Measurements from ENCODE around the gene ATXN1.

GRCh38 chr6:16301511-16301910, 459.7 kb downstream of the ATXN1 start:
- TF ChIP-seq, protein P1, sequence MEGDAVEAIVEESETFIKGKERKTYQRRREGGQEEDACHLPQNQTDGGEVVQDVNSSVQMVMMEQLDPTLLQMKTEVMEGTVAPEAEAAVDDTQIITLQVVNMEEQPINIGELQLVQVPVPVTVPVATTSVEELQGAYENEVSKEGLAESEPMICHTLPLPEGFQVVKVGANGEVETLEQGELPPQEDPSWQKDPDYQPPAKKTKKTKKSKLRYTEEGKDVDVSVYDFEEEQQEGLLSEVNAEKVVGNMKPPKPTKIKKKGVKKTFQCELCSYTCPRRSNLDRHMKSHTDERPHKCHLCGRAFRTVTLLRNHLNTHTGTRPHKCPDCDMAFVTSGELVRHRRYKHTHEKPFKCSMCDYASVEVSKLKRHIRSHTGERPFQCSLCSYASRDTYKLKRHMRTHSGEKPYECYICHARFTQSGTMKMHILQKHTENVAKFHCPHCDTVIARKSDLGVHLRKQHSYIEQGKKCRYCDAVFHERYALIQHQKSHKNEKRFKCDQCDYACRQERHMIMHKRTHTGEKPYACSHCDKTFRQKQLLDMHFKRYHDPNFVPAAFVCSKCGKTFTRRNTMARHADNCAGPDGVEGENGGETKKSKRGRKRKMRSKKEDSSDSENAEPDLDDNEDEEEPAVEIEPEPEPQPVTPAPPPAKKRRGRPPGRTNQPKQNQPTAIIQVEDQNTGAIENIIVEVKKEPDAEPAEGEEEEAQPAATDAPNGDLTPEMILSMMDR (optimal IDR thresholded peaks at IDR 0.05 in 1 of 3, IDR thresholded peaks at IDR 0.05 in 1 of 3, conservative IDR thresholded peaks at IDR 0.05 in 1 of 3; ENCODE audit: extremely low read depth in 1 of 3, insufficient read depth in 2 of 3, low read length in 3 of 3) = no peak
- no peak for TF ChIP-seq EZH2 (IDR thresholded peaks at IDR 0.05; ENCODE audit: low read length)

Measured in keratinocyte (primary cell).